HG02884 (cell line): ENCODE data around the gene TCL1B.

ENCODE experiments used
- ATAC-seq: cut with Tn5 transposase; IDR thresholded peaks from one replicate; pipeline ENCODE4 v1.9.1; 2021; ENCODE audit warnings: mild to moderate bottlenecking, moderate library complexity; ENCODE audit not compliant: unreplicated experiment

TCL1B gene

GRCh38 chr14:95666450-95666849 is 19.8 kb upstream of the TCL1B start:
- no peak for ATAC-seq

GRCh38 chr14:95667249-95667693 is 19.0 kb upstream of the TCL1B start:
- no peak for ATAC-seq

GRCh38 chr14:95668235-95668772 is 17.9 kb upstream of the TCL1B start:
- no peak for ATAC-seq

- no peak for ATAC-seq
Measured at GRCh38 chr14:95674613-95675012, 11.6 kb upstream of the TCL1B start.

GRCh38 chr14:95675486-95675885 is 10.7 kb upstream of the TCL1B start:
- ATAC-seq, result no peak

- no peak for ATAC-seq
Measured at GRCh38 chr14:95677179-95677835, 8.9 kb upstream of the TCL1B start.

- no peak for ATAC-seq
Measured at GRCh38 chr14:95679148-95679815, 6.9 kb upstream of the TCL1B start.

- ATAC-seq, result no peak
Measured at GRCh38 chr14:95679998-95680735, 6.1 kb upstream of the TCL1B start.

- ATAC-seq, result no peak
Measured at GRCh38 chr14:95681153-95681552, 5.1 kb upstream of the TCL1B start.

GRCh38 chr14:95683793-95684192 is 2.4 kb upstream of the TCL1B start:
- ATAC-seq, result no peak

- ATAC-seq, result no peak
Measured at GRCh38 chr14:95686935-95687334, 709 bp downstream of the TCL1B start.

- ATAC-seq, result no peak
Measured at GRCh38 chr14:95689441-95689840, 3.2 kb downstream of the TCL1B start.

GRCh38 chr14:95690815-95691214 is 4.6 kb downstream of the TCL1B start:
- ATAC-seq, result no peak

GRCh38 chr14:95691591-95691990 is 5.4 kb downstream of the TCL1B start:
- no peak for ATAC-seq

GRCh38 chr14:95692109-95692508 is 5.9 kb downstream of the TCL1B start:
- ATAC-seq, result no peak

GRCh38 chr14:95695051-95695450 is 8.8 kb downstream of the TCL1B start:
- no peak for ATAC-seq

GRCh38 chr14:95695913-95696312 is 9.7 kb downstream of the TCL1B start:
- ATAC-seq, result no peak

GRCh38 chr14:95696741-95697140 is 10.5 kb downstream of the TCL1B start:
- ATAC-seq, result no peak

GRCh38 chr14:95697764-95698163 is 11.5 kb downstream of the TCL1B start:
- no peak for ATAC-seq

GRCh38 chr14:95698287-95698686 is 12.1 kb downstream of the TCL1B start:
- no peak for ATAC-seq

- ATAC-seq, result no peak
Measured at GRCh38 chr14:95699412-95699811, 13.2 kb downstream of the TCL1B start.
